K562 treated with DMSO at 1 percent for 48 hours (cell line): ENCODE measurements around the gene MYH11. TPM values are rescaled to one million over a fixed set of nuclear protein-coding genes. Genes with fewer than 3 reads are reported as not detected.

Experiments
- total RNA-seq: library from RNA; unstranded; fragments of 300-600 nt; gene quantifications from 2 replicates; pipeline ENCODE4 v1.2.3, GENCODE V29; 2022; ENCODE audit warnings: low replicate concordance; ENCODE audit errors: extremely low read depth

Gene MYH11
- not detected in 2 replicates for total RNA-seq

DNA sequence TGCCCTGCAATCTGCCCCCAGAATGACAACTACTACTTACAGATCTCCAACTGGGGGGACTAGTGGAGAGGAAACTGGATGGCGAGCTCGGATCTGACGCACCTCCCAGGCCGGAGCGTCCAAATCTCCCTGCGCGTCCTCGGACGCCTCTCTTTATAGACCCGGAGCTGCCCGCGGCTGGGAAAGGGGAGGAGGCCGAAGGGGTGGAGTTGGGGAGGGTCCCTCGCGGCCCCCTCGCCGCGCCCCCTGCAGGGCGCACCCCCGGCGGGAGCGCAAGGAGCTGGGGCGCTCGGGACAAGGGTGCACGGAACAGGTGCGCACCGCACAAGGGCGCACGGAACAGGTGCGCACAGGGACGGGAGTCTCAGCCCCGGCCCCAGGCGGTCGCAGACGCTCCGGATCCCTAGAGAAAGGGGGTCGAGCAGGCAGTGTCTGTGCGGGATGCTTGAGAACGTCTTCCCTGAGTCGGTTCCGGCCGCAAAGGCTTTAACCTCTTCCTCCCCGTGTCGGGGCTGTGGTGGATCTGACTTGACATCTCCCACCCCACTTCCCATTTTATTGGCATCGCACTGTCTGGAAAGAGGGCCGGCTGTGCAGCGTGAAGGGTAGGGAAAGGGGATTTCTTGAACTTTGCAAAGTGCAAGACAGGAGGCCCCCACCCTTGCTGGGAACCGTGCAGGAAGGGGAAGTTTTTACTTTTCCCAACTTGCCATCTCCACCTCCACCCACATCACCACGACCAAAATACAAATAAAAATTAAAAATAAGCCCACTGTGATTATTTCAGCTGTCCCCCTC, at the start of gene MYH11:
Gene MYH11 (minus strand): TSS at position 128 of the 798 bp plus-strand sequence. CDS start 18,776 bp downstream, outside the sequence.

DNA sequence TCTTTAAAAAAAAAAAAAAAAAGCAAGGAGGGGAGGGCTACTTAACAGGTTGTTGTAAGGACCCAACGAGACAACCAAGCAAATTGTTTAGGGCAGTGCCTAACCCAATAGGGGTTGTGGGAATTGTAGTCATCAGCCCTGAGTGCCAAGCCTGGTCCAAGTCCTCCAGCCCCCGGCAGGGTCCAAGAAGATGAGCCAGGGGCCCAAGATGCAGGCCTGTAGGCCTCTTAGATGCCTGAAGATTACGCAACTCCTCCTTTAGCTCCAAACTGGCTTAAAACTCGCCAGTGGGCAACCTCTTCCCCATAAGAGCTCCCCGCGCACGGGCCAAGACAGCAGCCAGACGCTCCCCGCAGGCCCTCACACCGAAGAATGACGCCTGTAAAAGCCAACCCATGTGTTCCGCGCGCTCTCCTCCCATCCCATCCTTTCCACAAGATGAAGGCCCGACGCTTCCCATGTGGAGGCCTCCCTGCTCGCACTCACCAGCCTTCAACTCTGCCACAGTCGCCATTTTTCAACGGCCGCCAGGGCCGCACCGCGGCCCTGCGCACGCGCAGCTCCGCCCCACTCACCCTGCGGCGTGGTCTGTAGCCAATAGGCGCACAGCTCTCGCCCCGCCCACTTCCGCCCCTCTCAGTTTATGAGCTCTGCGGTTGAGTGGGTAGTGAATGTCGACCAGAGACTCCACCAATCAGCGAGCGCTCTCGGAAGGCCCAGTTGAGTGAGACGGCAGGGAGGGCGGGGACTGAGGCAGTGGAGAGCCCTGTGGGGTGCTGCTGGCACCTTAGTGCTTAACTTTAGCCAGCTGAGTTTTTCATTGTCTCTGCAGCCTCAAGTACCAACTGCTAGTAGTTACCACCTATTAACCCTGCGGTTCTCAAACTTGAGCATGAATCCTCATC, 31.5 kb upstream of the MYH11 start, which contains the start of gene CEP20:
Gene CEP20 (minus strand): TSS at position 532 of the 905 bp plus-strand sequence. CDS start 18 bp downstream, at position 514.

Other genes with a start within 250 kb of the MYH11 start
- not detected in 2 replicates for gene MARF1, start 213.9 kb downstream of the MYH11 start, total RNA-seq
- gene NDE1, start 206.8 kb downstream of the MYH11 start, total RNA-seq, result not detected in 2 replicates
- gene CEP20, start 31.6 kb upstream of the MYH11 start, total RNA-seq, result not detected in 2 replicates
- not detected in 2 replicates for gene ABCC1, start 92.6 kb upstream of the MYH11 start, total RNA-seq